H1 (cell line): ENCODE results near the gene PLEKHG2. TPM values are rescaled to one million over a fixed set of nuclear protein-coding genes. Genes with fewer than 3 reads are reported as not detected.

Source experiments
- CTCF ChIA-PET: fragments of 300-600 bp; sonication (Branson Sonifier 250); formaldehyde crosslinking; loops from one replicate; lab custom pipeline; 2021; ENCODE audit not compliant: partially characterized antibody; lab: Charles Lee
- POLR2A ChIA-PET: fragments of 300-600 bp; sonication (Branson Sonifier 250); formaldehyde crosslinking; loops from one replicate; lab custom pipeline; 2021; ENCODE audit warnings: inconsistent platforms; ENCODE audit not compliant: partially characterized antibody; lab: Charles Lee
- DNase-seq, 2 experiments: peaks; one replicate each; pipeline versions ENCODE4 v3.0.0 to v3.0.0-alpha.2; 2010 to 2022; ENCODE audit warnings: low spot score in 2 of 2, low read depth in 1 of 2, mixed read lengths in 1 of 2
- FAIRE-seq: peaks from 2 replicates; lab custom pipeline; 2011; peaks lifted over from hg19 to GRCh38; lab: Jason Lieb, UNC
- H2AFZ ChIP-seq: 2 replicates; pipeline ENCODE4 v1.8.1; 2012; ENCODE audit warnings: low read length, inconsistent platforms
- H2AK5ac ChIP-seq: 2 replicates; pipeline ENCODE4 v1.6.1; 2013; ENCODE audit warnings: low read depth, low read length
- H2BK120ac ChIP-seq: replicated peaks from 2 replicates; pipeline ENCODE3; 2013; ENCODE audit warnings: low read depth, low read length, inconsistent platforms
- H2BK12ac ChIP-seq: 2 replicates; pipeline ENCODE4 v1.6.1; 2013; ENCODE audit warnings: low read depth, low read length
- H2BK15ac ChIP-seq: 2 replicates; pipeline ENCODE4 v1.6.1; 2013; ENCODE audit warnings: low read length
- H2BK20ac ChIP-seq: 2 replicates; pipeline ENCODE4 v1.6.1; 2013; ENCODE audit warnings: low read length
- H2BK5ac ChIP-seq: 2 replicates; pipeline ENCODE4 v1.6.1; 2013; ENCODE audit warnings: low read depth, low read length
- H3K14ac ChIP-seq: 2 replicates; pipeline ENCODE4 v1.6.1; 2013; ENCODE audit warnings: inconsistent platforms; ENCODE audit not compliant: insufficient read length
- H3K18ac ChIP-seq: 2 replicates; pipeline ENCODE4 v1.6.1; 2013; ENCODE audit warnings: low read length; ENCODE audit errors: extremely low read depth
- H3K23ac ChIP-seq: 2 replicates; pipeline ENCODE4 v1.6.1; 2013; ENCODE audit warnings: inconsistent platforms; ENCODE audit not compliant: insufficient read length
- H3K23me2 ChIP-seq: 2 replicates; pipeline ENCODE4 v1.6.1; 2013; ENCODE audit warnings: low read depth, low read length
- H3K27ac ChIP-seq: 2 replicates; pipeline ENCODE4 v1.6.1; 2011; ENCODE audit warnings: low read depth, low read length, inconsistent platforms
- H3K27me3 ChIP-seq, 4 experiments: replicated peaks in 1 of 4; 1 replicate in 1 of 4; 2 replicates in 3 of 4; pipeline versions ENCODE4 v1.6.1 to v1.8.1; 2011 to 2013; ENCODE audit warnings: low read length in 3 of 4, mild to moderate bottlenecking in 3 of 4, inconsistent platforms in 2 of 4, mixed read lengths in 2 of 4, moderate library complexity in 1 of 4; ENCODE audit not compliant: control insufficient read depth in 3 of 4, insufficient read depth in 3 of 4; ENCODE audit errors: extremely low read depth in 1 of 4
- H3K36me3 ChIP-seq, 4 experiments: 2 replicates each; pipeline versions ENCODE4 v1.6.1 to v1.8.1; 2011 to 2013; ENCODE audit warnings: mild to moderate bottlenecking in 4 of 4, low read length in 3 of 4, moderate library complexity in 2 of 4, control low read depth in 1 of 4, inconsistent platforms in 1 of 4; ENCODE audit not compliant: insufficient read depth in 4 of 4, control insufficient read depth in 2 of 4
- H3K4ac ChIP-seq: replicated peaks from 2 replicates; pipeline ENCODE3; 2013; ENCODE audit warnings: low read length, low read depth, mixed read lengths, inconsistent platforms; ENCODE audit not compliant: insufficient read length
- H3K4me1 ChIP-seq, 4 experiments: replicated peaks in 1 of 4; 1 replicate in 1 of 4; 2 replicates in 3 of 4; pipeline versions ENCODE4 v1.6.1 to v1.8.1; 2011 to 2013; ENCODE audit warnings: low read length in 3 of 4, inconsistent platforms in 2 of 4, mixed read lengths in 1 of 4; ENCODE audit not compliant: insufficient read depth in 4 of 4, control insufficient read depth in 3 of 4
- H3K4me2 ChIP-seq, 2 experiments: 2 replicates each; pipeline versions ENCODE4 v1.6.1 to v1.8.1; 2011 to 2013; ENCODE audit warnings: low read depth in 2 of 2, low read length in 2 of 2, control low read depth in 1 of 2, inconsistent platforms in 1 of 2, mild to moderate bottlenecking in 1 of 2; ENCODE audit not compliant: insufficient read depth in 1 of 2
- H3K4me3 ChIP-seq, 4 experiments: fragments of 200-600, 300-600 bp in 1 of 4; sonication (generic), shearing (Covaris generic), sonication (Bioruptor Twin) in 1 of 4; 2 replicates each; pipeline versions ENCODE4 v1.5.1 to v1.8.1; 2011 to 2016; ENCODE audit warnings: low read length in 4 of 4, low read depth in 3 of 4, control low read depth in 2 of 4, inconsistent platforms in 2 of 4, mild to moderate bottlenecking in 2 of 4, mixed read lengths in 1 of 4, moderate library complexity in 1 of 4; ENCODE audit not compliant: insufficient read depth in 2 of 4; ENCODE audit errors: extremely low read depth in 1 of 4
- H3K56ac ChIP-seq: replicated peaks from 2 replicates; pipeline ENCODE3; 2013; ENCODE audit warnings: low read depth, mild to moderate bottlenecking, mixed read lengths, low read length, inconsistent platforms; ENCODE audit not compliant: insufficient read length
- H3K79me1 ChIP-seq: 2 replicates; pipeline ENCODE4 v1.6.1; 2013; ENCODE audit warnings: low read depth, low read length, control low read depth
- H3K79me2 ChIP-seq, 2 experiments: 2 replicates each; pipeline versions ENCODE4 v1.6.1 to v1.8.1; 2012 to 2013; ENCODE audit warnings: low read length in 2 of 2, mild to moderate bottlenecking in 2 of 2, inconsistent platforms in 1 of 2; ENCODE audit not compliant: insufficient read depth in 2 of 2, control insufficient read depth in 1 of 2
- H3K9ac ChIP-seq, 4 experiments: replicated peaks in 1 of 4; 1 replicate in 1 of 4; 2 replicates in 3 of 4; pipeline versions ENCODE4 v1.6.1 to v1.8.1; 2011 to 2013; ENCODE audit warnings: low read depth in 3 of 4, low read length in 3 of 4, control low read depth in 2 of 4, mild to moderate bottlenecking in 2 of 4, moderate library complexity in 2 of 4, inconsistent platforms in 1 of 4; ENCODE audit errors: extremely low read depth in 1 of 4
- H3K9me3 ChIP-seq, 2 experiments: 2 replicates each; pipeline versions ENCODE4 v1.6.1 to v1.8.1; 2012 to 2013; ENCODE audit warnings: mild to moderate bottlenecking in 2 of 2, moderate library complexity in 2 of 2, control low read depth in 1 of 2, inconsistent platforms in 1 of 2, low read depth in 1 of 2, low read length in 1 of 2, mixed read lengths in 1 of 2; ENCODE audit not compliant: insufficient read depth in 2 of 2
- H4K20me1 ChIP-seq, 2 experiments: replicated peaks in 1 of 2; 2 replicates each; pipeline versions ENCODE3 to v1.8.1; 2011 to 2013; ENCODE audit warnings: inconsistent platforms in 2 of 2, low read length in 2 of 2, mild to moderate bottlenecking in 1 of 2; ENCODE audit not compliant: insufficient read depth in 2 of 2, control insufficient read depth in 1 of 2
- H4K5ac ChIP-seq: 2 replicates; pipeline ENCODE4 v1.6.1; 2013; ENCODE audit warnings: low read length, low read depth, mixed read lengths, inconsistent platforms; ENCODE audit not compliant: insufficient read length
- H4K8ac ChIP-seq: 2 replicates; pipeline ENCODE4 v1.8.0; 2013; ENCODE audit warnings: mild to moderate bottlenecking, moderate library complexity, low read length, inconsistent platforms; ENCODE audit not compliant: insufficient read depth; ENCODE audit errors: extremely low read depth
- H4K91ac ChIP-seq: replicated peaks from 2 replicates; pipeline ENCODE3; 2013; ENCODE audit warnings: low read length, mixed read lengths, inconsistent platforms; ENCODE audit not compliant: insufficient read length
- ATF3 ChIP-seq: IDR thresholded peaks from 2 replicates; pipeline ENCODE4 v1.6.1; 2011; ENCODE audit warnings: low read depth, mild to moderate bottlenecking, low read length; ENCODE audit not compliant: insufficient read depth
- BACH1 ChIP-seq: IDR thresholded peaks from 2 replicates; pipeline ENCODE4 v1.6.1; 2012; ENCODE audit warnings: low read length, improper control_type of control experiment
- CTCF ChIP-seq, 3 experiments: IDR thresholded peaks; 1 replicate in 2 of 3; 2 replicates in 1 of 3; pipeline versions ENCODE4 v1.5.1 to v1.6.1; 2011; ENCODE audit warnings: low read length in 3 of 3, mild to moderate bottlenecking in 3 of 3, inconsistent platforms in 2 of 3, low read depth in 1 of 3, moderate library complexity in 1 of 3; ENCODE audit not compliant: insufficient read depth in 1 of 3; ENCODE audit errors: control extremely low read depth in 1 of 3
- RAD21 ChIP-seq, 2 experiments: IDR thresholded peaks in 1 of 2; conservative IDR thresholded peaks in 1 of 2; 2 replicates each; pipeline ENCODE4 v1.6.1; 2011; ENCODE audit warnings: low read depth in 2 of 2, low read length in 2 of 2, improper control_type of control experiment in 1 of 2, inconsistent platforms in 1 of 2, mild to moderate bottlenecking in 1 of 2, moderate library complexity in 1 of 2
- RBBP5 ChIP-seq: IDR thresholded peaks from 2 replicates; pipeline ENCODE4 v1.7.1; 2012; ENCODE audit warnings: low read depth, mild to moderate bottlenecking, inconsistent platforms, low read length, moderate library complexity, borderline replicate concordance
- TEAD4 ChIP-seq: IDR thresholded peaks from 2 replicates; pipeline ENCODE4 v1.6.1; 2012; ENCODE audit warnings: low read depth, low read length, inconsistent platforms, mixed read lengths
- WGBS, 2 experiments: shearing (Covaris generic) in 1 of 2; methylation state at CpG; one replicate each; pipeline versions ENCODE4 v1.1.6 to v1.1.7; 2013 to 2015; ENCODE audit warnings: low lambda C conversion rate in 2 of 2, mixed read lengths in 2 of 2, inconsistent platforms in 1 of 2, low coverage in 1 of 2, missing lambda C conversion rate in 1 of 2; ENCODE audit not compliant: insufficient replicate concordance in 2 of 2, insufficient coverage in 1 of 2, insufficient read length in 1 of 2; ENCODE audit errors: extremely low coverage in 1 of 2, missing lambda C conversion rate in 1 of 2; 5-methylcytosine and 5-hydroxymethylcytosine counted together
- polyA plus RNA-seq, 7 experiments: library from polyadenylated mRNA; depleted of rRNA in 3 of 7; stranded (reverse) in 5 of 7; unstranded in 2 of 7; fragments of >200 nt in 5 of 7; fragments of 200-250 nt in 2 of 7; gene quantifications; 1 replicate in 5 of 7; 2 replicates in 1 of 7; 4 replicates in 1 of 7; pipeline versions ENCODE4 v1.2.1 to v1.2.3, GENCODE V29; 2011 to 2013; ENCODE audit warnings: missing spikeins in 2 of 7, mixed read lengths in 2 of 7
- total RNA-seq: library from RNA; stranded (reverse); fragmentation: NEBNext Ultra II Directional; extraction: Animal tissue kit (Norgen Biotek cat#: 25700); gene quantifications from 2 replicates; pipeline ENCODE4 v1.2.1, GENCODE V29; 2021
- TF ChIP-seq, protein P1 (sequence below): IDR thresholded peaks from 2 replicates; pipeline ENCODE4 v1.6.1; 2012; ENCODE audit warnings: inconsistent platforms

Gene PLEKHG2
- total and polyA plus RNA-seq, 2 of the 8 experiments (the other 6 are each of a cell fraction or from before 2014, with no cell fraction given): 16.9 to 65.7 TPM

GRCh38 chr19:39473443-39473960 is 61.0 kb downstream of the PLEKHG2 start:
- no peak for FAIRE-seq
- peaks cover 33 to 56% (median 53%) of the 10 kb centered on the region in 4 experiments for H3K36me3 ChIP-seq
- CTCF ChIA-PET: interaction anchor here (0.7 to 5.6 kb wide), 23 partner anchors 10 to 200 kb away, joined by 3 to 78 read pairs (median 13); partner anchors contain the start of genes DLL3, EID2, EID2B and PLEKHG2
- TF ChIP-seq ATF3 (no peak), RAD21 (IDR thresholded peaks at IDR 0.05 in 1 of 2, conservative IDR thresholded peaks at IDR 0.05 in 1 of 2; ENCODE audit: low read depth in 2 of 2, low read length in 2 of 2) (no peak), RBBP5 (no peak), TEAD4 (no peak), BACH1 (no peak), CTCF (IDR thresholded peaks at IDR 0.05; ENCODE audit: control extremely low read depth in 1 of 3, insufficient read depth in 1 of 3, low read depth in 1 of 3, low read length in 3 of 3) (no peak)
- TF ChIP-seq, protein P1, sequence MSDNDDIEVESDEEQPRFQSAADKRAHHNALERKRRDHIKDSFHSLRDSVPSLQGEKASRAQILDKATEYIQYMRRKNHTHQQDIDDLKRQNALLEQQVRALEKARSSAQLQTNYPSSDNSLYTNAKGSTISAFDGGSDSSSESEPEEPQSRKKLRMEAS: no peak

More at GRCh38 chr19:39473443-39473960, 61.0 kb downstream of the PLEKHG2 start:
- H3K14ac ChIP-seq: no peak overlapping the region
- DNase-seq: no peak
- no peak overlapping the region for H3K23ac ChIP-seq
- H3K23me2 ChIP-seq: no peaks in the 10 kb centered on the region; the same call in 1 of the 2 replicates
- no peaks in the 10 kb centered on the region for H3K79me2 ChIP-seq
- no peak overlapping the region for H4K5ac ChIP-seq
- H2AK5ac ChIP-seq: no peak overlapping the region
- 91% methylated on average over 11 of the region's 11 CpGs; no CpG with 5 or more reads in 1 of the 2 experiments for WGBS, 2 experiments
- no peak overlapping the region for H3K27ac ChIP-seq
- no peak overlapping the region for H2BK12ac ChIP-seq
- H3K4ac ChIP-seq: no peak overlapping the region
- POLR2A ChIA-PET: interaction anchor here (0.6 to 5.3 kb wide), 10 partner anchors 24 to 82 kb away, joined by 3 to 20 read pairs (median 4); partner anchors contain the start of genes EID2B, MED29, PAF1 and RPS16
- H3K27me3 ChIP-seq: no peaks in the 10 kb centered on the region
- peaks cover 6 to 17% of the 10 kb centered on the region in 2 experiments for H4K20me1 ChIP-seq
- H2BK20ac ChIP-seq: no peak overlapping the region
- no peak overlapping the region for H2BK15ac ChIP-seq
- H3K4me2 ChIP-seq: no peak overlapping the region
- no peak overlapping the region for H3K56ac ChIP-seq
- no peaks in the 10 kb centered on the region for H3K9me3 ChIP-seq
- no peak overlapping the region for H2BK5ac ChIP-seq
- H3K79me1 ChIP-seq: peaks cover 3% of the 10 kb centered on the region; the same call in 1 of the 2 replicates
- H3K18ac ChIP-seq: no peak overlapping the region
- no peak overlapping the region for H2BK120ac ChIP-seq
- 0 out of 2 replicates have a peak overlapping the region, but pooled peaks have one; percentile 40 for H4K8ac ChIP-seq
- H3K4me1 ChIP-seq: no peaks in the 10 kb centered on the region; a peak in 1 of 7 replicates
- no peak overlapping the region for H3K9ac ChIP-seq
- H4K91ac ChIP-seq: no peak overlapping the region
- no peak overlapping the region for H3K4me3 ChIP-seq
- H2AFZ ChIP-seq: no peak overlapping the region
